GM12801 (cell line): ENCODE results near the gene GNB1L.

Experiments
- CTCF ChIP-seq: IDR thresholded peaks from one replicate; pipeline ENCODE4 v1.5.1; 2011; ENCODE audit warnings: control low read depth; ENCODE audit not compliant: insufficient read length; ENCODE audit errors: extremely low read depth

GNB1L gene

GRCh38 chr22:19873138-19873959, 18.7 kb upstream of the GNB1L start:
- no peak for TF ChIP-seq CTCF

DNA sequence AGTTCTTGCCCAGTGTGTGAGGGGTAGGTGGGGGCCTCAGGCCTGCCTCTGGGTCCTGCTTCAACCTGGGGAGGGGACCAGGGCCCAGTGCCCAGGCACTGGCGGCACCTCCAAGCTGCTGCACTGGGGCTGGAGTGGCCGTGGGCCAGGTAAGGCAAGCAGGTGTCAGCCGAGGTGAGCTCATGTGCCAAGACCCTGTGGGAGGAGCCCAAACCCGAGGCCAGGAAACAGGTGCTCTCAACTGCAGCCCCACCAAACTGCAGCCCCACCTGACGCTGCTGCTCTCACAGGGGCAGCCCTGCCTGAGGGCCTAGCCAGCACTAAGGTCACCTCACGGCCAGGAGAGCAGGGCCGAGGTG, 18.1 kb upstream of the GNB1L start:
- TF ChIP-seq CTCF, result no peak

DNA sequence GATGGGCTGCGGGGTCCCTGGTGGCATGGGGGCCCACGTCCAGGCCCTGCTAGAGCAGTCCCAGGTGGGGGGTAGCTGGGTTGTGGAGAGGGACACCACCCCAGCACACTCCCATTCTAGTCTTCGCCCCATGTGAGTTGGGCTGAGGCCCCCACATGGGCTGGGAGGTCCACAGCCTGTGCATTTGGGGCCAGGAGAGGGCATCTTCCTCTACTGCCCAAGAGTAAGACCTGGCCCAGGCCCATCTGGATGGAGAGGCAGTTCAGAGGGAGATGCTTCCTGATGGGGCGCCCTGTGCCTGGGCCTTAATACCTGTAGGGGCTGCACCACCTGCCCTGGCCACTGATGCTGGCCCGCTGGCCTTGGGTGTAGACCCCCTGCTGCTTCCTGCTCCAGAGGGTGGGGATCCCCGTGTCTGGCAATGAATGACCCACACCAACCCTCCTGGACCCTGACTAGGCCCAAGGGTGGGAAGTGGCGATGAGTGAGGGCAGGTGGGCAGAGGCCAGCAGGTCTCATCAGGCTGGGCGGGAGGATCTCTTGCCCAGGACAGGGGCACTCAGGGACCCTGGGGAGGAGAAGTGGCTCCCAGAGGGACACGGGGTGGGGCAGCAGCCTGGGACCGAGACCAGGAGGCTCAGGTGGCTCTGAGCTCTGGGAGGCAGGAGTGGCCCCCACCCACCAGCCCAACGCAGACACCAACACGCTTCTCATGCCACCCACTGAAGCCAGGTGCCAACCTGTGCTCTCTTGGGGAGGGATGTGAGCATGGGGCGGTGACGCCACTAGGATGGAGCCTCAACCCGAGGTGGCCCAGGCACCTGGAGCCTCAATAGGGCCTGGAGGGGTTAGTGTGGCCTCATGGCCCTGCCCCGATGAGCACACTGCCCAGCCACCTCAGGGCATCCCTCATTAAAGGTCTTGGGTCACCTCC, 17.4 kb upstream of the GNB1L start:
- no peak for TF ChIP-seq CTCF

- TF ChIP-seq CTCF, result no peak
Observed at GRCh38 chr22:19871023-19871844, 16.6 kb upstream of the GNB1L start.

- TF ChIP-seq CTCF, result no peak
Observed at GRCh38 chr22:19870153-19871022, 15.7 kb upstream of the GNB1L start.

DNA sequence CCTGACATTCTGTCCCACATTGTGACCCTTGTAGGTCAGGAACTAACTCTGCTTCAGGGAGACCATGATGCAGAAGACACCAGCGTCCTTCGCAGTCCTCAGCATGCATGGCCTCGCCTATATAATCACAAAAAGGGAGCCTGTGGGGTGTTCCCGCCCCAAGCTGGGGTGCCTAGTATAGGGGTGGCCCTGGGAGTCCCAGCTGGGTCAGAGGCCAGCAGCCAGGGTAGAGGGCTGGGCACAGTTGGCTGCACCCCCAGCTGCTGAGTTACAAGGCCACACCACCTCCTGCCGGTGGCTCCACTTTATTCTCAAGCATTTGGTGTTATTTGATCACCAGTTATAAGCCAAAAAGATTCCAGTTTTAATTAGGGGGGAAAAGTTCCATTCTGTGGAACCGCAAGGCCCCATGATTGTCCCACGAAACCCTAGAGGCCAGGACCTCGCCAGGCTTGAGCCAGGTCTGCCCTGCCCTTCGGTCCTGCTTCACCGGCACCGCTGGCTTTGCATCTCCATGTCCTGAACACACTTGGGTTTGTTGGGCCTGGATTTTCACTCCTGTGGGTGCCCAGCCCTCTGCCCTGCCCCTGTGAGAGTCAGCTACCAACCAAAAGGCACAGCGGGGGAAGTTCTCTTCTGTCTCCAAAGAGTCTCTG, 15.0 kb upstream of the GNB1L start:
- no peak for TF ChIP-seq CTCF
